ENCODE measurements around the gene TMPRSS2. TPM values are rescaled to one million over a fixed set of nuclear protein-coding genes. Genes with fewer than 3 reads are reported as not detected.

TMPRSS2 gene
- total and polyA plus RNA-seq, 2 of the 13 experiments (the other 11 are each of a cell fraction or from before 2014, with no cell fraction given) = 1.7 to 1.8 TPM

- TF ChIP-seq THAP9 (CRISPR knock-in tag; IDR thresholded peaks at IDR 0.05; ENCODE audit: borderline replicate concordance) (no peak), ZNF800 (CRISPR knock-in tag; IDR thresholded peaks at IDR 0.05) (no peak), SMARCE1 (IDR thresholded peaks at IDR 0.05; ENCODE audit: borderline replicate concordance) (no peak), KDM5B (CRISPR knock-in tag; IDR thresholded peaks at IDR 0.05; ENCODE audit: borderline replicate concordance) (no peak), CC2D1A (CRISPR knock-in tag; IDR thresholded peaks at IDR 0.05) (no peak), MAFK (conservative IDR thresholded peaks at IDR 0.05 in 1 of 2, IDR thresholded peaks at IDR 0.05 in 1 of 2; ENCODE audit: low read length in 2 of 2) (no peak), ZNF619 (CRISPR knock-in tag; IDR thresholded peaks at IDR 0.05) (no peak), IRX3 (CRISPR knock-in tag; IDR thresholded peaks at IDR 0.05; ENCODE audit: borderline replicate concordance, low read depth) (no peak), RXRA (CRISPR knock-in tag; IDR thresholded peaks at IDR 0.05) (no peak)
- TF ChIP-seq, protein P1, sequence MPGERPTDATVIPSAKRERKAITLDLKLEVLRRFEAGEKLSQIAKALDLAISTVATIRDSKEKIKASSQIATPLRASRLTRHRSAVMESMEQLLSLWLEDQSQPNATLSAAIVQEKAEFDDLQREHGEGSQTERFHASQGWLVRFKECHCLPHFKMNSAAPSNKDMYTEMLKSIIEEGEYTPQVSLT (CRISPR knock-in tag; IDR thresholded peaks at IDR 0.05; ENCODE audit: borderline replicate concordance, low read depth) = no peak
- Histone ChIP-seq H3K9ac (ENCODE audit: insufficient read depth, low read depth, low read length) (no peak overlapping the region), H3K4me1 (ENCODE audit: insufficient read depth, low read length) (peaks cover 58% of the 10 kb centered on the region), H3K9me3 (ENCODE audit: low read length) (no peaks in the 10 kb centered on the region), H2AFZ (ENCODE audit: low read length) (no peak overlapping the region), H4K20me1 (ENCODE audit: insufficient read depth, low read length) (no peaks in the 10 kb centered on the region), H3K27me3 (ENCODE audit: control insufficient read depth in 1 of 2, insufficient read depth in 2 of 2, low read length in 2 of 2) (no peaks in the 10 kb centered on the region), H3K4me3 (replicated peaks in 1 of 3; ENCODE audit: insufficient read depth in 1 of 3, low read depth in 2 of 3, low read length in 3 of 3) (no peak overlapping the region), H3K27ac (ENCODE audit: extremely low read length, insufficient read depth, low read length) (no peak overlapping the region), H3K36me3 (replicated peaks in 1 of 2; ENCODE audit: control insufficient read depth in 1 of 2, insufficient read depth in 2 of 2, low read length in 2 of 2) (no peaks in the 10 kb centered on the region), H3K79me2 (ENCODE audit: insufficient read depth, low read length) (no peaks in the 10 kb centered on the region), H3K4me2 (ENCODE audit: low read depth, low read length) (no peak overlapping the region)
- POLR2A ChIA-PET = no interaction called here
- ATAC-seq (no peak), DNase-seq (ENCODE audit: low spot score) (no peak), FAIRE-seq (no peak)
- intact Hi-C loops (cut with micrococcal nuclease; ENCODE audit: unreplicated experiment) (no loop called here), in situ Hi-C loops (cut with HindIII; ENCODE audit: extremely low pct_ligation_motif_present, low pct_unique_long_range_greater_than_20kb) (no loop called here)
- CTCF ChIA-PET (ENCODE audit: low intra/inter-chr PET ratio, low total read pairs) = no interaction called here
- no TSS peak for BruUV-seq (replicated peaks)
- WGBS (ENCODE audit: low lambda C conversion rate) = 75% methylated on average over 2 of the region's 2 CpGs
These were observed 8.0 kb downstream of the TMPRSS2 start for GRCh38 chr21:41499920-41500319.

Data from HepG2 (cell line).